Measurements from ENCODE around the gene MDK. TPM values are rescaled to one million over a fixed set of nuclear protein-coding genes. Genes with fewer than 3 reads are reported as not detected.

MDK gene
- total RNA-seq, 1 experiment from 2014 or later: 563 TPM

Other genes with a start within 250 kb of the MDK start
- 0.60 and 1.3 TPM in 2 replicates for gene CREB3L1, start 104.0 kb upstream of the MDK start, total RNA-seq (2014; rRNA removed; shearing (Covaris generic))
- 25.3 and 38.9 TPM in 2 replicates for gene DGKZ, start 34.2 kb upstream of the MDK start, total RNA-seq (2014; rRNA removed; shearing (Covaris generic))
- gene CHRM4, start 10.1 kb downstream of the MDK start, total RNA-seq (2014; rRNA removed; shearing (Covaris generic)): 0.33 and 0.48 TPM in 2 replicates
- gene AMBRA1, start 212.4 kb downstream of the MDK start, total RNA-seq (2014; rRNA removed; shearing (Covaris generic)): 12.4 and 28.5 TPM in 2 replicates
- gene HARBI1, start 235.6 kb downstream of the MDK start, total RNA-seq (2014; rRNA removed; shearing (Covaris generic)): 2.5 and 5.8 TPM in 2 replicates
- gene ATG13, start 235.9 kb downstream of the MDK start, total RNA-seq (2014; rRNA removed; shearing (Covaris generic)): 72.3 and 88.3 TPM in 2 replicates

All from H4 (cell line).